CD4-positive, alpha-beta memory T cell (primary cell): ENCODE results near the gene LCTL. TPM values are rescaled to one million over a fixed set of nuclear protein-coding genes. Genes with fewer than 3 reads are reported as not detected.

Experiments
- CTCF ChIA-PET: fragments of 350-600 bp; sonication (Branson Sonifier 250); formaldehyde crosslinking; loops from one replicate; lab custom pipeline; 2021; ENCODE audit warnings: inconsistent platforms; ENCODE audit not compliant: partially characterized antibody; lab: Charles Lee
- POLR2A ChIA-PET: fragments of 350-600 bp; sonication (Branson Sonifier 250); formaldehyde crosslinking; loops from one replicate; lab custom pipeline; 2021; ENCODE audit not compliant: partially characterized antibody; lab: Charles Lee
- DNase-seq, 5 donors: peaks; one replicate each; pipeline versions ENCODE4 v3.0.0 to v3.0.0-alpha.2; 2020 to 2022; ENCODE audit warnings: mixed read lengths in 1 of 5
- H3K27ac ChIP-seq: one replicate; pipeline ENCODE4 v1.7.0; 2013; ENCODE audit warnings: low read depth, low read length
- H3K27me3 ChIP-seq: 2 replicates; pipeline ENCODE4 v1.7.0; 2013; ENCODE audit warnings: mild to moderate bottlenecking, low read length, moderate library complexity; ENCODE audit not compliant: insufficient read depth
- H3K36me3 ChIP-seq: 2 replicates; pipeline ENCODE4 v1.7.0; 2013; ENCODE audit warnings: mild to moderate bottlenecking, low read length, moderate library complexity; ENCODE audit not compliant: insufficient read depth
- H3K4me1 ChIP-seq: 2 replicates; pipeline ENCODE4 v1.7.0; 2013; ENCODE audit warnings: mild to moderate bottlenecking, low read length, moderate library complexity; ENCODE audit not compliant: insufficient read depth
- H3K4me3 ChIP-seq, 2 donors: one replicate each; pipeline ENCODE4 v1.7.0; 2013; ENCODE audit warnings: low read length in 2 of 2, mild to moderate bottlenecking in 1 of 2
- H3K9me3 ChIP-seq, 2 donors: one replicate each; pipeline ENCODE4 v1.7.0; 2013; ENCODE audit warnings: low read length in 2 of 2, control low read depth in 1 of 2; ENCODE audit not compliant: control insufficient read depth in 1 of 2
- H3K27ac Mint-ChIP-seq, 7 donors: one replicate each; pipeline ENCODE4 v1.8.0; 2020 to 2021; ENCODE audit warnings: mixed read lengths in 7 of 7, mild to moderate bottlenecking in 6 of 7, inconsistent platforms in 3 of 7, moderate library complexity in 3 of 7
- H3K27me3 Mint-ChIP-seq, 2 donors: one replicate each; pipeline ENCODE4 v1.8.0; 2020 to 2021; ENCODE audit warnings: mixed read lengths in 2 of 2
- H3K36me3 Mint-ChIP-seq, 2 donors: one replicate each; pipeline ENCODE4 v1.8.0; 2020 to 2021; ENCODE audit warnings: mixed read lengths in 2 of 2, inconsistent platforms in 1 of 2, mild to moderate bottlenecking in 1 of 2
- H3K4me1 Mint-ChIP-seq, 4 donors: one replicate each; pipeline ENCODE4 v1.8.0; 2020 to 2021; ENCODE audit warnings: mixed read lengths in 4 of 4, mild to moderate bottlenecking in 1 of 4
- H3K4me3 Mint-ChIP-seq, 8 donors: one replicate each; pipeline ENCODE4 v1.8.0; 2020 to 2021; ENCODE audit warnings: mixed read lengths in 8 of 8, mild to moderate bottlenecking in 7 of 8, moderate library complexity in 6 of 8, inconsistent platforms in 3 of 8
- H3K9me3 Mint-ChIP-seq, 8 donors: one replicate each; pipeline ENCODE4 v1.8.0; 2020 to 2021; ENCODE audit warnings: mixed read lengths in 8 of 8, mild to moderate bottlenecking in 5 of 8, inconsistent platforms in 3 of 8, moderate library complexity in 1 of 8
- intact Hi-C: fragments of 100-400 bp; cut with micrococcal nuclease; formaldehyde crosslinking; loops from one replicate; pipeline ENCODE4 v1.15.1; 2023
- polyA plus RNA-seq, 2 donors: library from polyadenylated mRNA; unstranded; fragments of 300-500 nt; fragmentation: Illumina TruSeq; gene quantifications; one replicate each; pipeline ENCODE4 v1.2.3, GENCODE V29; 2021
- total RNA-seq, 2 experiments: library from RNA; stranded (reverse); gene quantifications; one replicate each; pipeline ENCODE4 v1.2.3, GENCODE V29; 2021

LCTL gene
- total and polyA plus RNA-seq, 4 experiments from 2014 or later = not detected

GRCh38 chr15:66586155-66586976 is 20.6 kb upstream of the LCTL start:
- no peaks in the 10 kb centered on the region for H3K4me1 Mint-ChIP-seq

GRCh38 chr15:66581972-66582537 is 16.3 kb upstream of the LCTL start:
- H3K36me3 Mint-ChIP-seq = no peaks in the 10 kb centered on the region
- no peak overlapping the region for H3K27ac Mint-ChIP-seq
- H3K9me3 Mint-ChIP-seq = no peaks in the 10 kb centered on the region
- no peaks in the 10 kb centered on the region for H3K4me1 Mint-ChIP-seq
- no peak overlapping the region for H3K4me3 Mint-ChIP-seq
- Histone ChIP-seq H3K36me3 (no peaks in the 10 kb centered on the region), H3K4me1 (no peaks in the 10 kb centered on the region), H3K9me3 (no peaks in the 10 kb centered on the region), H3K27ac (no peak overlapping the region), H3K27me3 (no peaks in the 10 kb centered on the region), H3K4me3 (no peak overlapping the region)
- intact Hi-C loops = no loop called here
- peaks cover 3 to 5% of the 10 kb centered on the region in 2 donors for H3K27me3 Mint-ChIP-seq
- ChIA-PET POLR2A (no interaction called here), CTCF (interaction anchor here (1.6 kb wide), 1 partner anchor 19 kb away, joined by 3 read pairs; no protein-coding TSS in a partner anchor)
- DNase-seq = no peak

More at GRCh38 chr15:66586155-66586976, 20.6 kb upstream of the LCTL start:
- Histone ChIP-seq H3K9me3 (no peaks in the 10 kb centered on the region), H3K27ac (no peak overlapping the region), H3K27me3 (no peaks in the 10 kb centered on the region), H3K36me3 (no peaks in the 10 kb centered on the region), H3K4me3 (no peak overlapping the region), H3K4me1 (no peaks in the 10 kb centered on the region)
- H3K4me3 Mint-ChIP-seq = no peak overlapping the region
- intact Hi-C loops = no loop called here
- H3K27me3 Mint-ChIP-seq = peaks cover 11 to 15% of the 10 kb centered on the region in 2 donors
- H3K27ac Mint-ChIP-seq = no peak overlapping the region
- H3K9me3 Mint-ChIP-seq = no peaks in the 10 kb centered on the region
- DNase-seq = no peak
- CTCF ChIA-PET = no interaction called here
- POLR2A ChIA-PET = no interaction called here
- H3K36me3 Mint-ChIP-seq = no peaks in the 10 kb centered on the region

- no peaks in the 10 kb centered on the region for H3K4me1 ChIP-seq
- no peak overlapping the region for H3K27ac Mint-ChIP-seq
- no peaks in the 10 kb centered on the region for H3K9me3 Mint-ChIP-seq
- no peak overlapping the region for H3K27ac ChIP-seq
- ChIA-PET POLR2A (no interaction called here), CTCF (no interaction called here)
- DNase-seq = no peak
- H3K9me3 ChIP-seq = no peaks in the 10 kb centered on the region
- H3K27me3 Mint-ChIP-seq = peaks cover 1 to 3% of the 10 kb centered on the region in 2 donors
- H3K4me1 Mint-ChIP-seq = no peaks in the 10 kb centered on the region
- H3K27me3 ChIP-seq = no peaks in the 10 kb centered on the region
- intact Hi-C loops = no loop called here
- no peak overlapping the region for H3K4me3 ChIP-seq
- no peak overlapping the region for H3K4me3 Mint-ChIP-seq
- no peaks in the 10 kb centered on the region for H3K36me3 Mint-ChIP-seq
- no peaks in the 10 kb centered on the region for H3K36me3 ChIP-seq
These were observed 14.8 kb upstream of the LCTL start for GRCh38 chr15:66580643-66581042.

GRCh38 chr15:66578286-66578875 is 12.6 kb upstream of the LCTL start:
- H3K27me3 ChIP-seq = no peaks in the 10 kb centered on the region
- Mint-ChIP-seq H3K36me3 (no peaks in the 10 kb centered on the region), H3K4me1 (no peaks in the 10 kb centered on the region), H3K27ac (no peak overlapping the region), H3K27me3 (peaks cover 0 to 1% of the 10 kb centered on the region in 2 donors), H3K9me3 (no peaks in the 10 kb centered on the region), H3K4me3 (no peak overlapping the region)
- intact Hi-C loops = no loop called here
- no peaks in the 10 kb centered on the region for H3K9me3 ChIP-seq
- H3K4me1 ChIP-seq = no peaks in the 10 kb centered on the region
- DNase-seq = no peak
- ChIA-PET POLR2A (no interaction called here), CTCF (no interaction called here)
- H3K4me3 ChIP-seq = no peak overlapping the region
- H3K27ac ChIP-seq = no peak overlapping the region
- H3K36me3 ChIP-seq = no peaks in the 10 kb centered on the region

- Mint-ChIP-seq H3K27me3 (no peaks in the 10 kb centered on the region), H3K9me3 (no peaks in the 10 kb centered on the region), H3K4me3 (no peak overlapping the region), H3K27ac (no peak overlapping the region), H3K4me1 (no peaks in the 10 kb centered on the region), H3K36me3 (no peaks in the 10 kb centered on the region)
- Histone ChIP-seq H3K27ac (no peak overlapping the region), H3K36me3 (no peaks in the 10 kb centered on the region), H3K4me1 (no peaks in the 10 kb centered on the region), H3K27me3 (no peaks in the 10 kb centered on the region), H3K4me3 (no peak overlapping the region), H3K9me3 (no peaks in the 10 kb centered on the region)
- DNase-seq = no peak
- CTCF ChIA-PET = interaction anchor here (1.3 to 3.2 kb wide), 2 partner anchors 8 to 9 kb away, joined by 3 to 8 read pairs; no protein-coding TSS in a partner anchor
- intact Hi-C loops = no loop called here
- POLR2A ChIA-PET = no interaction called here
These were observed 8.8 kb upstream of the LCTL start for GRCh38 chr15:66574596-66574950.

GRCh38 chr15:66573719-66574595 is 8.2 kb upstream of the LCTL start:
- Histone ChIP-seq H3K4me3 (no peak overlapping the region), H3K27me3 (no peaks in the 10 kb centered on the region), H3K9me3 (no peaks in the 10 kb centered on the region), H3K27ac (no peak overlapping the region), H3K4me1 (no peaks in the 10 kb centered on the region), H3K36me3 (no peaks in the 10 kb centered on the region)
- no peaks in the 10 kb centered on the region for H3K36me3 Mint-ChIP-seq
- ChIA-PET CTCF (interaction anchor here (3.2 kb wide), 1 partner anchor 7 kb away, joined by 8 read pairs; no protein-coding TSS in a partner anchor), POLR2A (no interaction called here)
- no peaks in the 10 kb centered on the region for H3K27me3 Mint-ChIP-seq
- no peaks in the 10 kb centered on the region for H3K4me1 Mint-ChIP-seq
- H3K27ac Mint-ChIP-seq = no peak overlapping the region
- intact Hi-C loops = no loop called here
- H3K4me3 Mint-ChIP-seq = no peak overlapping the region
- H3K9me3 Mint-ChIP-seq = no peaks in the 10 kb centered on the region
- DNase-seq = no peak

DNA sequence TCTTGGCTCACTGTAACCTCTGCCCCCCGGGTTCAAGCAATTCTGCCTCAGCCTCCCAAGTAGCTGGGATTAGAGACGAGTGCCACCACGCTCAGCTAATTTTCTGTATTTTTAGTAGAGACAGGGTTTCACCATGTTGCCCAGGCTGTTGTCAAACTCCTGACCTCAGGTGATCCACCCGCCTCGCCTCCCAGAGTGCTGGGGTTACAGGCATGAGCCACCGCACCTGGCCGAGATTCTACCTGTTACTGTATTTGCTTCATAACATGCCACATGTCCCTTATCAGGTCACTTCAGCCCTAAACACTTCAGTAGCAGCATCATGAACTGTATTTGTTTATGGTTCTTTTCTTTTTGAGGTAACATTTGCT is 7.5 kb upstream of the LCTL start:
- CTCF ChIA-PET = no interaction called here
- H3K27ac Mint-ChIP-seq = no peak overlapping the region

More for the DNA sequence above, 7.5 kb upstream of the LCTL start:
- Mint-ChIP-seq H3K4me3 (no peak overlapping the region), H3K36me3 (no peaks in the 10 kb centered on the region), H3K9me3 (no peaks in the 10 kb centered on the region), H3K4me1 (no peaks in the 10 kb centered on the region), H3K27me3 (no peaks in the 10 kb centered on the region)
- Histone ChIP-seq H3K36me3 (no peaks in the 10 kb centered on the region), H3K4me3 (no peak overlapping the region), H3K4me1 (no peaks in the 10 kb centered on the region), H3K27me3 (no peaks in the 10 kb centered on the region), H3K27ac (no peak overlapping the region), H3K9me3 (no peaks in the 10 kb centered on the region)
- POLR2A ChIA-PET = no interaction called here
- intact Hi-C loops = no loop called here
- no peak for DNase-seq
